Measurements from ENCODE around the gene ACOX1. TPM values are rescaled to one million over a fixed set of nuclear protein-coding genes. Genes with fewer than 3 reads are reported as not detected.

The ACOX1 gene
- total RNA-seq, 2 experiments from 2014 or later = 28.0 to 29.8 TPM

DNA sequence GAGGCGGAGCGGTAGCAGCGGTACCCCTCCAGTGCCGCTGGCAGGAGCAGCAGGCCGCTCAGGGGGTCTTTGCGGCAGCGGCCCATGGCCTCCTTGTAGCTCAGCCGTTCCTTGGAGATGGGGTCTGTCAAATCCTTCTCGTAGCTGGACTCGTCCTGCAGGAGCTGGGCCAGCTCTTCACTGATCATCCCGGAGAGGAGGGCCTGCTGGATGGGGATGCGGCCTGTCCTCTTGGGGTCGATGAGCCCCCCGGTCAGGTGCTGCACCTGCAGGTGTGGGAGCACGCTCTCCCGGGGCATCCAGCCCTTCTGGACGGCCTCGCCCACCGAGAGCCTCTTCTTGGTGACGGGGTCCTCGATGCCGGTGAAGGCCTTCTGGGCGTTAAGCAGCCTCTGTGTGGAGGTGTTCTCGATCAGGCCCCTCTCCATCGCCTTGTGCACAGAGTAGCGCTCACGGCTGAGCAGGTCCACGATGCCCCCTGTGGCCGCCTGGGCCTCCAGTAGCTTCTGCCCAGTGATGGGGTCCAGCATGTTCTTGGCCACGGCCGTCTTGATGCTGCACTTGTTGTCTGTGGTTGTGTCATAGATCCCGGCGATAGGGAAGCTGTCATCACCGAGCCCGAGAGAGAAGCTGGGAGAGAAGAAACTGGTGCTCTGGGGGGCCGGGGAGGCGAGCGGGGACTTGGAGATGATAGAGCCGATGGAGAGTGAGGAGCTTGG is 28.3 kb upstream of the ACOX1 start:
- no peak for DNase-seq
- no peak overlapping the region for H3K27ac Mint-ChIP-seq

DNA sequence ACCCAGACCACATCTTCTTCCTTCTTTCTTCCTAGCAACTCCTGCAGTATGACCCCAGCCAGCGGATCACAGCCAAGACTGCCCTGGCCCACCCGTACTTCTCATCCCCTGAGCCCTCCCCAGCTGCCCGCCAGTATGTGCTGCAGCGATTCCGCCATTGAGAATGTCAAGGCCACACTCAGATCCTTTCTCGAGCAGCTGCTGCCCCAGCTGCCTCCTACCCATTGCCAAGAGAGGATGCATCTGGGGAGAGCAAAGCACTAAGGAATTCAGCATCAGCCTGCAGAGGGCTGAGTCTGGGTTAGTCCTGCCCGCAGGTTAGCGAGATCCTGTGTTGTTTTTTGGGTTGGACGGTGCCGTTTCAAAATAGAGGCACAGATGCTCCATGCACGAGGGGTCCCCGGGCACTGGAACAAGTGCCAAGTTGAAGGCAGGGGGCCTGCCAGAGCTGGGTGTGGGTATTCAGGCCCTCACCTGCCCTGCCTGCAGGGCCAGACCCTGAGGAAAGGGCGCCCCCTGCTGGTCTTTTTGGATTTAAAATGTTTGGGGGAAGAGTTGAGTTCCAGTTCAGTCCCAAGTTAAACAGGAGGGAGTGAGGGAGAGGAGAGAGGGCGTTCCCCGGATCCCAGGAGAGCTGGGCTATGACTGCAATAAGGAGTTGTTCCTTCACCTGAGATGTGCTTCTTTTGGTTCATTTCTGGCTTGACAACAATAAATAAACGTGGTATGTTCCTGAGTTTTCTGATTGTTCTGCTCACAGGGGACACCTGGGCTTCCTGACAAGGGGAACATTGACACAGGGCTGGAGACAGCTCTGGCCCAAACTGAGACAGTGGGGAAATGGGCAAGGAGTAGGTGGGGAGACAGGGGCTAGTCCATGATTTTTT is 26.5 kb upstream of the ACOX1 start:
- H3K27me3 Mint-ChIP-seq = no peaks in the 10 kb centered on the region
- CTCF ChIA-PET = interaction anchor here (0.6 to 11.7 kb wide), 23 partner anchors 9 to 379 kb away, joined by 3 to 169 read pairs (median 3); partner anchors contain the start of genes GALK1, MRPL38, SPHK1 and TRIM65
- no peaks in the 10 kb centered on the region for H3K36me3 Mint-ChIP-seq (ENCODE audit: low read depth)
- H3K4me3 Mint-ChIP-seq = no peak overlapping the region
- H3K4me1 Mint-ChIP-seq = peaks cover 6% of the 10 kb centered on the region
- no peak overlapping the region for H3K27ac Mint-ChIP-seq
- DNase-seq = peak; percentile 83
- POLR2A ChIA-PET = interaction anchor here (1.7 kb wide), 1 partner anchor 100 kb away, joined by 7 read pairs; the partner anchor contains the start of gene MRPL38
- no peaks in the 10 kb centered on the region for H3K9me3 Mint-ChIP-seq

More for the DNA sequence above, 28.3 kb upstream of the ACOX1 start:
- ChIA-PET POLR2A (interaction anchor here (1.1 kb wide), 1 partner anchor 98 kb away, joined by 3 read pairs; no protein-coding TSS in a partner anchor), CTCF (interaction anchor here (1.7 to 14.7 kb wide), 3 partner anchors 7 to 102 kb away, joined by 4 to 169 read pairs (median 9); partner anchors contain the start of genes ACOX1, CDK3, MRPL38 and TEN1)
- Mint-ChIP-seq H3K4me3 (no peak overlapping the region), H3K4me1 (peaks cover 6% of the 10 kb centered on the region), H3K27me3 (no peaks in the 10 kb centered on the region), H3K9me3 (no peaks in the 10 kb centered on the region), H3K36me3 (ENCODE audit: low read depth) (no peaks in the 10 kb centered on the region)

DNA sequence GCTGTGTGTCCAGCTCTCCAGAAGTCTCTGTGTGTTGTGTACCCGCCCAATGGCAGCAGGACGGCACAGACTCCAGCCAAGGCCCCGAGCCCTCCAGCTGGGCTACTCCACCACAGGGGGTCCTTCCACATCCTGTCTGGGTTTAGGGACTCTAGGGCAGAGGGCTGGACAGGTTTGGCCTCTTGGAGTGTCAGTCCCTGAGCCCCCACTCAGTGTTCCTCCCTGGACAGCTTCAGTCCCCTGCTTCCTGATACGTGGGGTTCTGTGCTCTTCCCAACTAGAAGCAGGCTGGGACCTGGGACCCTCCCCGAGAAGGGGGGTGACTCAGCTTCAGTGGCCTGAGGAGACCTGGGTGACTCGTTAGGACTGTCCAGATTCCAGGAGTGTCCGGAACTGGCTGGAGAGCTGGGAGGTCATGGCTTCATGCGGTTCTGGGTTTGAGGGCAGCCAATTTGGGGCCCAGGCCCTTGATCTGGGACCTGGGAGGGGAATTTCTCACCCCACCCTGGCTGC is 25.8 kb upstream of the ACOX1 start:
- DNase-seq = no peak
- POLR2A ChIA-PET = interaction anchor here (1.7 kb wide), 1 partner anchor 100 kb away, joined by 7 read pairs; the partner anchor contains the start of gene MRPL38
- H3K4me1 Mint-ChIP-seq = peaks cover 6% of the 10 kb centered on the region
- no peaks in the 10 kb centered on the region for H3K27me3 Mint-ChIP-seq
- H3K9me3 Mint-ChIP-seq = no peaks in the 10 kb centered on the region
- H3K4me3 Mint-ChIP-seq = no peak overlapping the region
- CTCF ChIA-PET = interaction anchor here (0.8 to 11.7 kb wide), 17 partner anchors 8 to 379 kb away, joined by 3 to 169 read pairs (median 4); partner anchors contain the start of genes GALK1, MRPL38, SPHK1 and TRIM65
- H3K36me3 Mint-ChIP-seq (ENCODE audit: low read depth) = no peaks in the 10 kb centered on the region
- H3K27ac Mint-ChIP-seq = no peak overlapping the region

DNA sequence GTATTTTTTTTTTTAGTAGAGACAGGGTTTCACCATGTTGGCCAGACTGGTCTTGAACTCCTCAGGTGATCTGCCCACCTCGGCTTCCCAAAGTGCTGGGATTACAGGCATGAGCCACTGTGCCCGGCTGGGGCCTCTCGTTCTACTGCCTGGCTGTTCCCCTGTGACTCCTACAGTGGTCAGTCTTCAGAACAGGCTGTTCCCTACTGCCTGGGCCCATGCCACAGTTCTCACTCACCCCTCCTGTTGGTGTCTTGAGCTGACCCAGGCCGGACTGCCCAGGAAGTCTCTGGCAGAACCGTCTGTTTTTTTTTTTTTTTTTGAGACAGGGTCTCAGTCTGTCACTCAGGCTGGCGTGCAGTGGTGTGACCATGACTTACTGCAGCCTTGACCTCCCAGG is 24.9 kb upstream of the ACOX1 start:
- no peak overlapping the region for H3K27ac Mint-ChIP-seq
- POLR2A ChIA-PET = interaction anchor here (2.3 kb wide), 1 partner anchor 98 kb away, joined by 13 read pairs; no protein-coding TSS in a partner anchor
- no peaks in the 10 kb centered on the region for H3K36me3 Mint-ChIP-seq (ENCODE audit: low read depth)
- CTCF ChIA-PET = interaction anchor here (0.6 to 11.7 kb wide), 12 partner anchors 10 to 316 kb away, joined by 3 to 169 read pairs (median 3); partner anchors contain the start of gene MRPL38
- no peaks in the 10 kb centered on the region for H3K27me3 Mint-ChIP-seq
- no peaks in the 10 kb centered on the region for H3K9me3 Mint-ChIP-seq
- no peak for DNase-seq
- H3K4me1 Mint-ChIP-seq = peaks cover 6% of the 10 kb centered on the region
- no peak overlapping the region for H3K4me3 Mint-ChIP-seq

DNA sequence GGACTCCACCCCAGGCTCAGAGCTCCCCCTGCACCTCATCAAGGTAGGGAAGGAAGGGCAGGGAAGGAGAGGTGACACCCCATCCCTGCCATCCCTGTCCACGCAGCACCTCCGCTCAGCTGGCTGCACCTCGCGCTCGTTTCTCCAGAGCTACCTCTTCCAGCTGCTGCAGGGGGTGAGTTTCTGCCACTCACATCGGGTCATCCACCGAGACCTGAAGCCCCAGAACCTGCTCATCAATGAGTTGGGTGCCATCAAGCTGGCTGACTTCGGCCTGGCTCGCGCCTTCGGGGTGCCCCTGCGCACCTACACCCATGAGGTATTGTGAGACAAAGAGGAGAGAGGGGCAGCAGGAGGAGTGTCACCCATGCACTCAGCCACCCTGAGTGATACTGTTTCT is 23.1 kb upstream of the ACOX1 start:
- Mint-ChIP-seq H3K4me1 (peaks cover 15% of the 10 kb centered on the region), H3K36me3 (ENCODE audit: low read depth) (no peaks in the 10 kb centered on the region), H3K27me3 (no peaks in the 10 kb centered on the region), H3K9me3 (no peaks in the 10 kb centered on the region), H3K27ac (peak overlapping the region; percentile 44), H3K4me3 (no peak overlapping the region)
- CTCF ChIA-PET = interaction anchor here (0.7 to 11.7 kb wide), 8 partner anchors 11 to 146 kb away, joined by 3 to 169 read pairs (median 6); partner anchors contain the start of genes MRPL38, TRIM65 and WBP2
- no peak for DNase-seq
- POLR2A ChIA-PET = interaction anchor here (2.3 kb wide), 1 partner anchor 96 kb away, joined by 13 read pairs; no protein-coding TSS in a partner anchor

DNA sequence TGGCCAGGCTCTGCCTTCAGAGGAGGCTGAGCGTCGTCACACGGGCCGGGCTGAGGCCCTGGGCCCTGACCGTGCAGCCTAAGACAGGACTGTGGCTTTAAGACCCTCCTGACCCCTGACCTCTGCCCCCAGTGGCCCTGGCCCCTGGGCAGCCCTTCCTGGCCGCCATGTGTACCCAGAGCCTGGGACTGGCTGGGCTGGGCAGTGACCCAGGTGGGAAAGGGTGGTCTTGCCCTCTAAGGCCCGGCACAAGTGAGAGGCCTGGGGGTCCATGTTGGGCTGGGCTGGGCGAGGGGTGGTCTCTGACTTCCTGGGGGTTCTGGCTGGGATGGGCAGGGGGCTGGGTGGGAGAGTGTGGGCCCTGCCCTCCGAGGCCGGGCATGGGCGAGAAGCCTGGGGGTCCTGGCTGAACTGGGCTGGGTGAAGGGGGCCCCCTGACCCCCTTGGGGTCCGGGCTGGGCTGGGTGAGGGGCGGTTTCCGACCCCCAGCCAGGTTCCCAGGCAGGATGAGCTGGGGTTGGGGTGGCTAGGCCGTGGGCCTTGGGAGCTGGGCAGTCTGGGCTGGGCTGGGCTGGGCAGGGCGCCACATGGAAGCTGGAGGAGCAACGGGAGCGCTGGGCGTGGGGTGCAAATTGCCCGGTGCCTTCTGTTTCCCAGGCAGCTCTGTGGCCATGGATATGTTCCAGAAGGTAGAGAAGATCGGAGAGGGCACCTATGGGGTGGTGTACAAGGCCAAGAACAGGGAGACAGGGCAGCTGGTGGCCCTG is 22.0 kb upstream of the ACOX1 start, which contains the start of gene CDK3:
TSS of gene CDK3 (plus strand) at position 101 of the 767 bp plus-strand sequence. CDS start at position 672, 571 bp downstream.
- no peaks in the 10 kb centered on the region for H3K9me3 Mint-ChIP-seq
- no peak within 1 kb of the TSS for H3K4me3 Mint-ChIP-seq
- POLR2A ChIA-PET = interaction anchor here (0.6 kb wide), 1 partner anchor 88 kb away, joined by 3 read pairs; no protein-coding TSS in a partner anchor
- no peak for DNase-seq
- no peaks in the 10 kb centered on the region for H3K36me3 Mint-ChIP-seq (ENCODE audit: low read depth)
- peaks cover 22% of the 10 kb centered on the region for H3K4me1 Mint-ChIP-seq
- no peaks in the 10 kb centered on the region for H3K27me3 Mint-ChIP-seq
- no peak within 1 kb of the TSS for H3K27ac Mint-ChIP-seq
- CTCF ChIA-PET = interaction anchor here (0.8 to 11.7 kb wide), 15 partner anchors 9 to 146 kb away, joined by 3 to 169 read pairs (median 4); partner anchors contain the start of genes MRPL38 and WBP2

DNA sequence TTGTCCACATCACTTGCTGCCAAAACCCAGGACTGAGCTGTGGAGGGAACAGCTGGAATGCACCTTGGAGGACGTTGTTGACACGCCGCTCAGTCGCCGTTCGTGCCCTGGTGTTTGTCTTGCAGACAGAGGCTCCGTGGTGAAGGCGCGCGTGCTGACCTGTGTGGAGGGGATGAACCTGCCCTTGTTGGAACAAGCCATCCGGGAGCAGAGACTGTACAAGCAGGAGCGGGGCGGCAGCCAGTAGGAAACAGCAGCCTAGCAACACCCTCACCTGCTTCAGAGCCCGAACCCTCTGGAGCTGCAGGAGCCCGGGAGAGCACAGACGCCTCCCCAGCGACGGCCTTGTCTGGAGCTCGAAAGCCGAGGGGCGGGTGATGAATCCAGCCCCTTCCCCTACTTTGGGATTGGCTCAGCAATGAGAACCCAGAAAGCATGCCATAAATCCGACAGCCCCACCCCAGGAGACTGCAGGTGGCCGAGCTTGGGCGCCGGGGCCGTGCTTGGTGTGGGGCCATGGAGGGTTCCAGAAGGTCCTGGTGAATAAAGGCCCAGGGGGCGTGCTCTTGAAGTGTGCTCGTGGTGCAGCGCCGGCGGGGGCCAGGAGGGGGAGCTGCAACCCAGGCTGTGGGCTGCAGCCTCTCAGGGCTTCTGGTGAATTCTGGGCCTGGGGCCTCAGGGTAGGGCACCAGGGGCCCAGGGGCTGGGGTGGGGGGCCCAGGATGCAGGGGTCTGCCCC is 21.2 kb upstream of the ACOX1 start:
- ChIA-PET CTCF (interaction anchor here (0.8 to 11.7 kb wide), 17 partner anchors 8 to 235 kb away, joined by 3 to 169 read pairs (median 4); partner anchors contain the start of genes GALK1, MRPL38 and WBP2), POLR2A (interaction anchor here (0.6 to 1.4 kb wide), 2 partner anchors 88 to 95 kb away, joined by 3 to 7 read pairs; partner anchors contain the start of gene MRPL38)
- H3K4me3 Mint-ChIP-seq = no peak overlapping the region
- no peaks in the 10 kb centered on the region for H3K27me3 Mint-ChIP-seq
- DNase-seq = peak; percentile 72
- H3K36me3 Mint-ChIP-seq (ENCODE audit: low read depth) = no peaks in the 10 kb centered on the region
- H3K27ac Mint-ChIP-seq = no peak overlapping the region
- H3K4me1 Mint-ChIP-seq = peaks cover 17% of the 10 kb centered on the region
- H3K9me3 Mint-ChIP-seq = no peaks in the 10 kb centered on the region

DNA sequence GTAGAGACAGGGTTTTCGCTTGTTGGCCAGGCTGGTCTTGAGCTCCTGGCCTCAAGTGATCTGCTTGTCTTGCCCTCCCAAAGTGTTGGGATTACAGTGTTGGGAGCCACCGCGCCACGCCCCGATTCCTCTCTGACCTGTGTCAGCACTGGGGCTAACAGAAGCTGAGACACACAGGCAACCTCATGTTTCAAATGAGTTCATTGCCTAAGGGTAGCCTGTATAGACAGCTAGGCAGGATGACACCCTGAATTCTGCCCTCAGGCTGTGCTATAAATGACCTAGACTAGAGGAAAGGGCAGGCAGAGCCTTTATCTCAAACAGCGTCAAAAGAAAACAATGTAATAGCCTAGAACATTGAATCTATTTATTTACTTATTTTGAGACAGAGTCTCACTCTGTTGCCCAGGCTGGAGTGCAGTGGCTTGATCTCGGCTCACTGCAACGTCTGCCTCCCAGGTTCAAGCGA is 19.4 kb upstream of the ACOX1 start:
- ChIA-PET POLR2A (interaction anchor here (0.6 kb wide), 1 partner anchor 1477 kb away, joined by 3 read pairs; no protein-coding TSS in a partner anchor), CTCF (interaction anchor here (0.7 to 11.7 kb wide), 4 partner anchors 16 to 119 kb away, joined by 3 to 169 read pairs (median 4); no protein-coding TSS in a partner anchor)
- Mint-ChIP-seq H3K36me3 (ENCODE audit: low read depth) (peaks cover 4% of the 10 kb centered on the region), H3K4me3 (no peak overlapping the region), H3K4me1 (peaks cover 17% of the 10 kb centered on the region), H3K27me3 (no peaks in the 10 kb centered on the region), H3K9me3 (no peaks in the 10 kb centered on the region), H3K27ac (no peak overlapping the region)
- DNase-seq = no peak

DNA sequence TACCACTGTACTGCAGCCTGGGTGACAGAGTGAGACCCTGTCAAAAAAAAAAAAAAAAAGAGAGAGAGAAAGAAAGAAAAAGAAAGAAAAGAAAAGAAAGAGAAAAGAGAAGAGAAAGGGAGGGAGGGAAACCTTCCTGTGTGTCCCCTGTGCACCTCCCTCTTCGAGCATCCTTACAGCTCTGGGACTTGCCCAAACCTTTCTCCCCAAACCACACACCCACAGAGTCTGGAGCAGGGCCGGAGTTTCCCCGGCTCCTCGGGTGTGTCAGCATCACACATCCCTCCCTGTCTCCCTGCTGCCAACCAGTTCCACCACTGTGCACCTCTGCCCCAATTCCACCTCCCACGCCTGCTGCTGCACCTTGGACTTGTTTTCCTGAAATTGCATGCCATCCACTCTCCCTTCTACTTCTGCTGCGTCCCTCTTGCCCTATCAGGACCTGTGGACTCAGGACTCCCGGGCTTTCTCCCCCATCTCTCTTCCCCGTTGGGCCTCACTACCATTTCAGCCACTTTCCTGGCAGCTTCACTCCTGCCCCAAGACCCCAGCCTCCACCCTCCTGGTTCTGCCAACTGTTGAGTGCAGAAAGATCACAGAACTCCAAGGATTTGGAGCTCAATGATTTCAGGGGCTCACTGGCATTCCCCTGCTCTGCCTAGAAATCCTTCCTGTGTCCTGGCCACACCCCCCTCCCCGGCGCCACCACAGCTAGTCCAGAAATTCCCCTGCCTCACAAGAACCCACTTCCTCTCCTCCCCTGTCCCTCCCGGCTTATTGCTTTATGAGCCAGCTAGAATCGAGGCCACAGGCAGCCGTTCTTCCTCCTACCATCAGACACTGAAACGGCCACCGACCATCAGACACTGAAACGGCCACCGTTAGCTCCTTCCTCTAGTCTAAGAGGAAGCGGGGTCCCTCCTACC is 18.0 kb upstream of the ACOX1 start:
- ChIA-PET CTCF (interaction anchor here (0.6 to 11.7 kb wide), 4 partner anchors 8 to 92 kb away, joined by 3 to 169 read pairs (median 8); no protein-coding TSS in a partner anchor), POLR2A (interaction anchor here (0.8 to 1.6 kb wide), 3 partner anchors 13 to 107 kb away, joined by 3 to 4 read pairs (median 3); no protein-coding TSS in a partner anchor)
- H3K27me3 Mint-ChIP-seq = no peaks in the 10 kb centered on the region
- peak; percentile 36 for DNase-seq
- peak overlapping the region; percentile 4 for H3K4me3 Mint-ChIP-seq
- no peaks in the 10 kb centered on the region for H3K9me3 Mint-ChIP-seq
- peaks cover 9% of the 10 kb centered on the region for H3K36me3 Mint-ChIP-seq (ENCODE audit: low read depth)
- H3K27ac Mint-ChIP-seq = peak overlapping the region; percentile 73
- peaks cover 17% of the 10 kb centered on the region for H3K4me1 Mint-ChIP-seq

DNA sequence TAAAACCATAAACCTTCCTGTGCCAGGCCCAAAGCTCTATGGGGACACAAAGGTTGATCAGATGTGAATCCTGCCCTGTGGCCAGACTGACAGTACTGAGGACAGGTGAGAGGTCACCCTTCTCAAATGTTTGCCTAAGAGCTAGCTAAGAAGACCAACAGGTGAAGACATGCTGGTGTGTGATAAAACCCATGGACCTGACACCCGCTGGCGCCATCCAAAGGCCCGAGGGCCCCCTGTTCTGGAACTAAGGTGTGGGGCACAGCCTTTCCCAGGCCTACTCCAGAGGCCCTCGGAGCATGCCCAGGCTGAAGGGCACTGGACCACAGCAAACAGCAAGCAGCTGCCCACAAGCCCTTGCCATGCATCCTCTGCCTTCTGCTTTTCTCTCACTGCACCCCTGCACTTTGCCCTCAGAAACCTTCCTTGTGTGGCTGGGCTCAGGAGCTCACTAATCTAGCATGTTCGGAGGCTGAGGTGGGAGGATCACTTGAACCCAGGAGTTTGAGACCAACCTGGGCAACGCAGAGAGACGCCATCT is 16.5 kb upstream of the ACOX1 start:
- POLR2A ChIA-PET = interaction anchor here (1.6 kb wide), 1 partner anchor 11 kb away, joined by 4 read pairs; no protein-coding TSS in a partner anchor
- H3K27ac Mint-ChIP-seq = no peak overlapping the region
- peaks cover 9% of the 10 kb centered on the region for H3K36me3 Mint-ChIP-seq (ENCODE audit: low read depth)
- H3K4me1 Mint-ChIP-seq = peaks cover 17% of the 10 kb centered on the region
- DNase-seq = no peak
- H3K27me3 Mint-ChIP-seq = no peaks in the 10 kb centered on the region
- no peak overlapping the region for H3K4me3 Mint-ChIP-seq
- no peaks in the 10 kb centered on the region for H3K9me3 Mint-ChIP-seq
- CTCF ChIA-PET = interaction anchor here (0.7 to 11.7 kb wide), 4 partner anchors 10 to 199 kb away, joined by 3 to 169 read pairs (median 8); partner anchors contain the start of gene MRPL38
